Measurements from ENCODE around the gene AQP10. TPM values are rescaled to one million over a fixed set of nuclear protein-coding genes. Genes with fewer than 3 reads are reported as not detected.

The AQP10 gene
- total and polyA plus RNA-seq, 9 of the 15 experiments (the other 6 are each of a cell fraction or from before 2014, with no cell fraction given): 0.37 to 9.7 (median 1.9) TPM

DNA sequence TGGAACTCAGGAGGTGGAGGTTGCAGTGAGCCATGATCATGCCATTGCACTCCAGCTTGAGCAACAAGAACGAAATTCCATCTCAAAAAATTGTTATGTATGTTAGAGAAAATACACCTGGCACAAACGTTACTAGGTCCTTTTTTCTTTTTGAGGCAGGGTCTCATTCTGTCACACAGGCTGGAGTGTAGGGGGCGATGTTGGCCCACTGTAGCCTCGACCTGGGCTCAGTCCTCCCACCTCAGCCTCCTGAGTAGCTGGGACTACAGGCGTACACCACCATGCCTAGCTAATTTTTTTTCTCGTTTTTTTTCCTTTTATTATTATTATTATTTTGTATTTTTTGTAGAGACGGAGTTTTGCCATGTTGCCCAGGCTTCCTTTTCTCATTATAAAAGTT lies 44.1 kb upstream of the AQP10 start (continued):
- no peak for TF ChIP-seq L3MBTL2 (IDR thresholded peaks at IDR 0.05)
- TF ChIP-seq PCBP2 (IDR thresholded peaks at IDR 0.05; ENCODE audit: low read depth, low read length, poor library complexity, severe bottlenecking): no peak
- TF ChIP-seq SMAD1 (IDR thresholded peaks at IDR 0.05; ENCODE audit: low read depth, low read length, partially characterized antibody): no peak
- TF ChIP-seq ZNF444 (CRISPR knock-in tag; IDR thresholded peaks at IDR 0.05): no peak
- no peak for TF ChIP-seq CREM (IDR thresholded peaks at IDR 0.05; ENCODE audit: low read depth)
- no peak for TF ChIP-seq PHF21A (IDR thresholded peaks at IDR 0.05; ENCODE audit: borderline replicate concordance, low read depth)
- TF ChIP-seq, protein P1, sequence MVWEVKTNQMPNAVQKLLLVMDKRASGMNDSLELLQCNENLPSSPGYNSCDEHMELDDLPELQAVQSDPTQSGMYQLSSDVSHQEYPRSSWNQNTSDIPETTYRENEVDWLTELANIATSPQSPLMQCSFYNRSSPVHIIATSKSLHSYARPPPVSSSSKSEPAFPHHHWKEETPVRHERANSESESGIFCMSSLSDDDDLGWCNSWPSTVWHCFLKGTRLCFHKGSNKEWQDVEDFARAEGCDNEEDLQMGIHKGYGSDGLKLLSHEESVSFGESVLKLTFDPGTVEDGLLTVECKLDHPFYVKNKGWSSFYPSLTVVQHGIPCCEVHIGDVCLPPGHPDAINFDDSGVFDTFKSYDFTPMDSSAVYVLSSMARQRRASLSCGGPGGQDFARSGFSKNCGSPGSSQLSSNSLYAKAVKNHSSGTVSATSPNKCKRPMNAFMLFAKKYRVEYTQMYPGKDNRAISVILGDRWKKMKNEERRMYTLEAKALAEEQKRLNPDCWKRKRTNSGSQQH (CRISPR knock-in tag; IDR thresholded peaks at IDR 0.05): no peak
- 0 out of 2 replicates have a peak, but pooled peaks have one; percentile 15 for TF ChIP-seq BCOR (IDR thresholded peaks at IDR 0.05)
- no peak for TF ChIP-seq RBM39 (optimal IDR thresholded peaks at IDR 0.05; ENCODE audit: low read depth, low read length)
- no peak for TF ChIP-seq RFX7 (CRISPR knock-in tag; IDR thresholded peaks at IDR 0.05)
- TF ChIP-seq ARID2 (IDR thresholded peaks at IDR 0.05): peak; percentile 66; the same call in 1 of the 2 replicates
- no peak for TF ChIP-seq TRIM28 (IDR thresholded peaks at IDR 0.05)
- TF ChIP-seq ZNF707 (CRISPR knock-in tag; conservative IDR thresholded peaks at IDR 0.05): no peak
- no peak for TF ChIP-seq SETDB1 (IDR thresholded peaks at IDR 0.05; ENCODE audit: low read length)
- TF ChIP-seq, protein P2, sequence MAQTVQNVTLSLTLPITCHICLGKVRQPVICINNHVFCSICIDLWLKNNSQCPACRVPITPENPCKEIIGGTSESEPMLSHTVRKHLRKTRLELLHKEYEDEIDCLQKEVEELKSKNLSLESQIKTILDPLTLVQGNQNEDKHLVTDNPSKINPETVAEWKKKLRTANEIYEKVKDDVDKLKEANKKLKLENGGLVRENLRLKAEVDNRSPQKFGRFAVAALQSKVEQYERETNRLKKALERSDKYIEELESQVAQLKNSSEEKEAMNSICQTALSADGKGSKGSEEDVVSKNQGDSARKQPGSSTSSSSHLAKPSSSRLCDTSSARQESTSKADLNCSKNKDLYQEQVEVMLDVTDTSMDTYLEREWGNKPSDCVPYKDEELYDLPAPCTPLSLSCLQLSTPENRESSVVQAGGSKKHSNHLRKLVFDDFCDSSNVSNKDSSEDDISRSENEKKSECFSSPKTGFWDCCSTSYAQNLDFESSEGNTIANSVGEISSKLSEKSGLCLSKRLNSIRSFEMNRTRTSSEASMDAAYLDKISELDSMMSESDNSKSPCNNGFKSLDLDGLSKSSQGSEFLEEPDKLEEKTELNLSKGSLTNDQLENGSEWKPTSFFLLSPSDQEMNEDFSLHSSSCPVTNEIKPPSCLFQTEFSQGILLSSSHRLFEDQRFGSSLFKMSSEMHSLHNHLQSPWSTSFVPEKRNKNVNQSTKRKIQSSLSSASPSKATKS (CRISPR knock-in tag; IDR thresholded peaks at IDR 0.05): no peak
- TF ChIP-seq ARNT (IDR thresholded peaks at IDR 0.05): no peak
- TF ChIP-seq WHSC1 (IDR thresholded peaks at IDR 0.05; ENCODE audit: low read length): no peak
- no peak for TF ChIP-seq SMARCA4 (IDR thresholded peaks at IDR 0.05)
- TF ChIP-seq, protein P3, sequence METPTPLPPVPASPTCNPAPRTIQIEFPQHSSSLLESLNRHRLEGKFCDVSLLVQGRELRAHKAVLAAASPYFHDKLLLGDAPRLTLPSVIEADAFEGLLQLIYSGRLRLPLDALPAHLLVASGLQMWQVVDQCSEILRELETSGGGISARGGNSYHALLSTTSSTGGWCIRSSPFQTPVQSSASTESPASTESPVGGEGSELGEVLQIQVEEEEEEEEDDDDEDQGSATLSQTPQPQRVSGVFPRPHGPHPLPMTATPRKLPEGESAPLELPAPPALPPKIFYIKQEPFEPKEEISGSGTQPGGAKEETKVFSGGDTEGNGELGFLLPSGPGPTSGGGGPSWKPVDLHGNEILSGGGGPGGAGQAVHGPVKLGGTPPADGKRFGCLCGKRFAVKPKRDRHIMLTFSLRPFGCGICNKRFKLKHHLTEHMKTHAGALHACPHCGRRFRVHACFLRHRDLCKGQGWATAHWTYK (CRISPR knock-in tag; IDR thresholded peaks at IDR 0.05): no peak
- TF ChIP-seq RAD51 (IDR thresholded peaks at IDR 0.05; ENCODE audit: borderline replicate concordance, low read depth): no peak
- TF ChIP-seq, protein P4, sequence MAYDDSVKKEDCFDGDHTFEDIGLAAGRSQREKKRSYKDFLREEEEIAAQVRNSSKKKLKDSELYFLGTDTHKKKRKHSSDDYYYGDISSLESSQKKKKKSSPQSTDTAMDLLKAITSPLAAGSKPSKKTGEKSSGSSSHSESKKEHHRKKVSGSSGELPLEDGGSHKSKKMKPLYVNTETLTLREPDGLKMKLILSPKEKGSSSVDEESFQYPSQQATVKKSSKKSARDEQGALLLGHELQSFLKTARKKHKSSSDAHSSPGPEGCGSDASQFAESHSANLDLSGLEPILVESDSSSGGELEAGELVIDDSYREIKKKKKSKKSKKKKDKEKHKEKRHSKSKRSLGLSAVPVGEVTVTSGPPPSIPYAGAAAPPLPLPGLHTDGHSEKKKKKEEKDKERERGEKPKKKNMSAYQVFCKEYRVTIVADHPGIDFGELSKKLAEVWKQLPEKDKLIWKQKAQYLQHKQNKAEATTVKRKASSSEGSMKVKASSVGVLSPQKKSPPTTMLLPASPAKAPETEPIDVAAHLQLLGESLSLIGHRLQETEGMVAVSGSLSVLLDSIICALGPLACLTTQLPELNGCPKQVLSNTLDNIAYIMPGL (CRISPR knock-in tag; IDR thresholded peaks at IDR 0.05): no peak
- TF ChIP-seq, protein P5, sequence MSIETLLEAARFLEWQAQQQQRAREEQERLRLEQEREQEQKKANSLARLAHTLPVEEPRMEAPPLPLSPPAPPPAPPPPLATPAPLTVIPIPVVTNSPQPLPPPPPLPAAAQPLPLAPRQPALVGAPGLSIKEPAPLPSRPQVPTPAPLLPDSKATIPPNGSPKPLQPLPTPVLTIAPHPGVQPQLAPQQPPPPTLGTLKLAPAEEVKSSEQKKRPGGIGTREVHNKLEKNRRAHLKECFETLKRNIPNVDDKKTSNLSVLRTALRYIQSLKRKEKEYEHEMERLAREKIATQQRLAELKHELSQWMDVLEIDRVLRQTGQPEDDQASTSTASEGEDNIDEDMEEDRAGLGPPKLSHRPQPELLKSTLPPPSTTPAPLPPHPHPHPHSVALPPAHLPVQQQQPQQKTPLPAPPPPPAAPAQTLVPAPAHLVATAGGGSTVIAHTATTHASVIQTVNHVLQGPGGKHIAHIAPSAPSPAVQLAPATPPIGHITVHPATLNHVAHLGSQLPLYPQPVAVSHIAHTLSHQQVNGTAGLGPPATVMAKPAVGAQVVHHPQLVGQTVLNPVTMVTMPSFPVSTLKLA (conservative IDR thresholded peaks at IDR 0.05): peak in 1 of 2 experiments; percentile 28; a peak in 1 of 4 replicates
- TF ChIP-seq FOXP1 (CRISPR knock-in tag; IDR thresholded peaks at IDR 0.05): no peak
